Measurements from ENCODE around the gene IFITM1.
"Not testable (repeated sequence)": the region's sequence is repeated elsewhere in the genome, so short reads cannot be mapped to it uniquely, and the experiment has no call there.

The IFITM1 gene

GRCh38 chr11:309979-310572 lies 3.8 kb upstream of the IFITM1 start:
- not testable (repeated sequence) for DNase-seq

- DNase-seq, result not testable (repeated sequence)
Observed at GRCh38 chr11:311013-311748, 2.7 kb upstream of the IFITM1 start.

- DNase-seq, result peak; percentile 63
Observed at GRCh38 chr11:312092-312816, 1.6 kb upstream of the IFITM1 start.

- DNase-seq, result peak; percentile 32
Observed at GRCh38 chr11:313304-313786, 495 bp upstream of the IFITM1 start.

- not testable (repeated sequence) for DNase-seq
Observed at GRCh38 chr11:314554-314875, 675 bp downstream of the IFITM1 start.

- DNase-seq, result peak; percentile 41
Observed at GRCh38 chr11:315051-315481, 1.2 kb downstream of the IFITM1 start.

- peak; percentile 34 for DNase-seq
Observed at GRCh38 chr11:315516-315994, 1.7 kb downstream of the IFITM1 start.

- peak; percentile 54 for DNase-seq
Observed at GRCh38 chr11:316031-316701, 2.3 kb downstream of the IFITM1 start.

GRCh38 chr11:316891-317301 lies 3.1 kb downstream of the IFITM1 start:
- DNase-seq, result peak; percentile 60

- peak; percentile 8 for DNase-seq
Observed at GRCh38 chr11:317668-318404, 4.0 kb downstream of the IFITM1 start.

GRCh38 chr11:318405-319120 lies 4.7 kb downstream of the IFITM1 start:
- DNase-seq, result not testable (repeated sequence)

GRCh38 chr11:319121-319887 lies 5.5 kb downstream of the IFITM1 start:
- DNase-seq, result peak; percentile 24

GRCh38 chr11:319888-320273 lies 6.0 kb downstream of the IFITM1 start:
- DNase-seq, result not testable (repeated sequence)

- peak; percentile 12 for DNase-seq
Observed at GRCh38 chr11:324156-324555, 10.3 kb downstream of the IFITM1 start.

GRCh38 chr11:324593-325517 lies 11.0 kb downstream of the IFITM1 start:
- peak; percentile 3 for DNase-seq

GRCh38 chr11:325796-326591 lies 12.2 kb downstream of the IFITM1 start:
- DNase-seq, result peak; percentile 20

- DNase-seq, result no peak
Observed at GRCh38 chr11:326592-326841, 12.7 kb downstream of the IFITM1 start.

GRCh38 chr11:326842-327580 lies 13.2 kb downstream of the IFITM1 start:
- peak; percentile 76 for DNase-seq
